WTC11 (cell line): ENCODE data around the gene HTR3B. TPM values are rescaled to one million over a fixed set of nuclear protein-coding genes. Genes with fewer than 3 reads are reported as not detected.
A peak's percentile ranks its signal among the peaks of the same experiment; 100 is the strongest.
"Not testable (repeated sequence)": the region's sequence is repeated elsewhere in the genome, so short reads cannot be mapped to it uniquely, and the experiment has no call there.

ENCODE experiments used
- ATAC-seq: fragments of 200-7000 bp; cut with Tn5 transposase; 2 replicates; pipeline ENCODE4 v1.10.0; 2021; ENCODE audit warnings: mild to moderate bottlenecking, moderate library complexity
- CTCF ChIA-PET: fragments of 300-600 bp; sonication (Branson Sonifier 250); formaldehyde crosslinking; loops from one replicate; lab custom pipeline; 2021; ENCODE audit warnings: antibody characterized with exemption; lab: Charles Lee
- POLR2A ChIA-PET: fragments of 350-600 bp; sonication (Branson Sonifier 250); formaldehyde crosslinking; loops from one replicate; lab custom pipeline; 2021; ENCODE audit warnings: antibody characterized with exemption; lab: Charles Lee
- DNase-seq: peaks from one replicate; pipeline ENCODE4 v3.0.0; 2021; ENCODE audit warnings: low spot score
- H3K27ac Mint-ChIP-seq: 2 replicates; pipeline ENCODE4 v1.8.0; 2021; ENCODE audit warnings: mixed read lengths
- H3K27me3 Mint-ChIP-seq: 2 replicates; pipeline ENCODE4 v1.8.0; 2021; ENCODE audit warnings: low read depth, mild to moderate bottlenecking, moderate library complexity, mixed read lengths
- H3K36me3 Mint-ChIP-seq: 2 replicates; pipeline ENCODE4 v1.8.0; 2021; ENCODE audit warnings: mixed read lengths
- H3K4me1 Mint-ChIP-seq: 2 replicates; pipeline ENCODE4 v1.8.0; 2022; ENCODE audit warnings: mixed read lengths
- H3K4me3 Mint-ChIP-seq: 2 replicates; pipeline ENCODE4 v1.8.0; 2021; ENCODE audit warnings: mild to moderate bottlenecking, moderate library complexity, mixed read lengths
- H3K9me3 Mint-ChIP-seq: 2 replicates; pipeline ENCODE4 v1.8.0; 2021; ENCODE audit warnings: mixed read lengths
- AFF4 ChIP-seq: sonication (generic); formaldehyde crosslinking; IDR thresholded peaks from 2 replicates; pipeline ENCODE4 v1.8.1; 2023; ENCODE audit warnings: mild to moderate bottlenecking, missing genetic modification reagents, borderline replicate concordance
- CBFB ChIP-seq: sonication (generic); formaldehyde crosslinking; IDR thresholded peaks from 2 replicates; pipeline ENCODE4 v1.8.1; 2022; ENCODE audit warnings: mild to moderate bottlenecking, low read depth, missing genetic modification reagents
- E2F4 ChIP-seq: sonication (generic); formaldehyde crosslinking; IDR thresholded peaks from 2 replicates; pipeline ENCODE4 v1.8.1; 2022; ENCODE audit warnings: low read depth, mild to moderate bottlenecking, moderate library complexity, missing genetic modification reagents, borderline replicate concordance
- ESRRA ChIP-seq: sonication (generic); formaldehyde crosslinking; IDR thresholded peaks from 2 replicates; pipeline ENCODE4 v1.8.1; 2022; ENCODE audit warnings: mild to moderate bottlenecking, missing genetic modification reagents, borderline replicate concordance
- FOXK1 ChIP-seq: sonication (generic); formaldehyde crosslinking; IDR thresholded peaks from 2 replicates; pipeline ENCODE4 v1.8.0; 2022; ENCODE audit warnings: mild to moderate bottlenecking, moderate library complexity, missing genetic modification reagents
- NR2C2 ChIP-seq: sonication (generic); formaldehyde crosslinking; IDR thresholded peaks from 2 replicates; pipeline ENCODE4 v1.8.0; 2022; ENCODE audit warnings: mild to moderate bottlenecking, missing genetic modification reagents
- RORB ChIP-seq: fragments of 250-450 bp; sonication (Bioruptor Pico); IDR thresholded peaks from 2 replicates; pipeline ENCODE4 v1.9.0; 2021; ENCODE audit warnings: mild to moderate bottlenecking
- SMAD4 ChIP-seq: sonication (generic); formaldehyde crosslinking; IDR thresholded peaks from 2 replicates; pipeline ENCODE4 v1.8.0; 2022; ENCODE audit warnings: mild to moderate bottlenecking, missing genetic modification reagents
- TCF7 ChIP-seq: sonication (generic); formaldehyde crosslinking; IDR thresholded peaks from 2 replicates; pipeline ENCODE4 v1.8.0; 2022; ENCODE audit warnings: mild to moderate bottlenecking, low read depth, missing genetic modification reagents, moderate library complexity
- ZNF396 ChIP-seq: fragments of 250-450 bp; sonication (Bioruptor Pico); IDR thresholded peaks from 2 replicates; pipeline ENCODE4 v1.8.0; 2021; ENCODE audit warnings: mild to moderate bottlenecking, moderate library complexity, borderline replicate concordance
- ZNF512 ChIP-seq: sonication (generic); formaldehyde crosslinking; IDR thresholded peaks from 2 replicates; pipeline ENCODE4 v1.8.1; 2022; ENCODE audit warnings: missing genetic modification reagents, borderline replicate concordance
- ZNF532 ChIP-seq: fragments of 250-450 bp; sonication (Bioruptor Pico); IDR thresholded peaks from 2 replicates; pipeline ENCODE4 v1.9.0; 2021; ENCODE audit warnings: mild to moderate bottlenecking, borderline replicate concordance
- ZNF671 ChIP-seq: fragments of 250-450 bp; sonication (Bioruptor Pico); IDR thresholded peaks from 2 replicates; pipeline ENCODE4 v1.8.0; 2021; ENCODE audit warnings: mild to moderate bottlenecking
- total RNA-seq: library from RNA; stranded (reverse); gene quantifications from 3 replicates; pipeline ENCODE4 v1.2.3, GENCODE V29; 2021

Gene HTR3B
- total RNA-seq, 1 experiment from 2014 or later: not detected

- TF ChIP-seq AFF4 (CRISPR knock-in tag) (no peak), ZNF532 (CRISPR knock-in tag) (no peak), SMAD4 (CRISPR knock-in tag) (no peak), TCF7 (CRISPR knock-in tag) (no peak), NR2C2 (CRISPR knock-in tag) (no peak), E2F4 (no peak), RORB (no peak)
These were observed 23.7 kb downstream of the HTR3B start (continued) for GRCh38 chr11:113928311-113928710.

GRCh38 chr11:113932788-113933187 lies 28.2 kb downstream of the HTR3B start:
- POLR2A ChIA-PET: no interaction called here
- Mint-ChIP-seq H3K27ac (peak overlapping the region; percentile 54), H3K36me3 (no peaks in the 10 kb centered on the region), H3K4me3 (no peak overlapping the region), H3K4me1 (peaks cover 22% of the 10 kb centered on the region), H3K9me3 (peaks cover 10% of the 10 kb centered on the region), H3K27me3 (no peaks in the 10 kb centered on the region)
- CTCF ChIA-PET: interaction anchor here (1.0 kb wide), 1 partner anchor 26 kb away, joined by 3 read pairs; no protein-coding TSS in a partner anchor
- TF ChIP-seq ZNF396 (CRISPR knock-in tag): no peak
- TF ChIP-seq CBFB (CRISPR knock-in tag): no peak
- no peak for TF ChIP-seq ESRRA (CRISPR knock-in tag)
- no peak for TF ChIP-seq FOXK1
- TF ChIP-seq ZNF671 (CRISPR knock-in tag): no peak
- ATAC-seq (peak; percentile 87), DNase-seq (no peak)

- DNase-seq, ATAC-seq, H3K4me3 Mint-ChIP-seq, H3K36me3 Mint-ChIP-seq, H3K9me3 Mint-ChIP-seq, H3K27me3 Mint-ChIP-seq, H3K27ac Mint-ChIP-seq, CTCF ChIA-PET: not testable (repeated sequence)
- peaks cover 22% of the 10 kb centered on the region for H3K4me1 Mint-ChIP-seq
- POLR2A ChIA-PET: interaction anchor here (0.6 kb wide), 1 partner anchor 1172 kb away, joined by 4 read pairs; no protein-coding TSS in a partner anchor
- 0 out of 2 replicates have a peak, but pooled peaks have one; percentile 41 for TF ChIP-seq ZNF512 (CRISPR knock-in tag)
These were observed 29.6 kb downstream of the HTR3B start for GRCh38 chr11:113934193-113934592.
